ENCODE measurements around the gene PROSER2. TPM values are rescaled to one million over a fixed set of nuclear protein-coding genes. Genes with fewer than 3 reads are reported as not detected.
A peak's percentile ranks its signal among the peaks of the same experiment; 100 is the strongest.

PROSER2 gene
- total and polyA plus RNA-seq, 9 of the 15 experiments (the other 6 are each of a cell fraction or from before 2014, with no cell fraction given) = 0.62 to 14.8 (median 2.9) TPM

DNA sequence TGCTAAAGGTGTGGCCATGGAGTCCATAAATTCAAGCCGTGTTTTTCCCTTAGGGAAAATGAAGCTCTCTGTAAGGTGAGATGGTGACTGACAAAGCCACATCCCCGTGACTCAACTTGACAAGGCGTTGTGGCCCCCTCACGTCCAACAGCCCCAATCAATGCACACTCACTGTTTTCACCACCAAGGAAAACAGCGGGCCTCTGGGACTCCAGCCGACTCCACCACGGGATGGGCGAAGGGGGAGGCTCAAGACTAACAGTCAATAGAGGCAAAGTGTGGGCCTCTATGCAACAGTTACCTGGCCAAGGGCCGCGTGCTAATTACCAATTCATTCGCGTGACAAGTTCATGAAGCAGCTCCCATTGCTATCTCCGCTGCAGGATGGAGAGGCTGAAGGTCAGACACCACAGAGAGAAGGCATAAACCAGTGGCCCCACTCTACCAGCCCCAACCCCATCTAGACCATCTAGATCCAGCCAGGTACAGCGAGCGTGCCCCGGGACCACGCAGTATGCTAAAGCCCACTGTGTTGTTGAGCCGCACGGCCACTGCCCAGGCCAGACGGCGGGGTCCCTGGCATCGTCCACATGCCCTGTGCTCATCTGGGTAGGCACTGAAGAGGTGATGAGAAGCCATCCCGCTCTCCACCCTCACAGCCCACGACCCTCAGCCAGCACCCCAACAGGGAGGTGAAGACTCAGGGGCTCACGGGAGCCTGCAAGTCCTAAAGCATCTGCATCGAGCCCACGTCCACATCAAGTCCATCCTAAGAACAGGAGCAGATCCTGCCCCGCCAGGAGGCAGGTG, 76.1 kb downstream of the PROSER2 start (continued):
- TF ChIP-seq, protein P1, sequence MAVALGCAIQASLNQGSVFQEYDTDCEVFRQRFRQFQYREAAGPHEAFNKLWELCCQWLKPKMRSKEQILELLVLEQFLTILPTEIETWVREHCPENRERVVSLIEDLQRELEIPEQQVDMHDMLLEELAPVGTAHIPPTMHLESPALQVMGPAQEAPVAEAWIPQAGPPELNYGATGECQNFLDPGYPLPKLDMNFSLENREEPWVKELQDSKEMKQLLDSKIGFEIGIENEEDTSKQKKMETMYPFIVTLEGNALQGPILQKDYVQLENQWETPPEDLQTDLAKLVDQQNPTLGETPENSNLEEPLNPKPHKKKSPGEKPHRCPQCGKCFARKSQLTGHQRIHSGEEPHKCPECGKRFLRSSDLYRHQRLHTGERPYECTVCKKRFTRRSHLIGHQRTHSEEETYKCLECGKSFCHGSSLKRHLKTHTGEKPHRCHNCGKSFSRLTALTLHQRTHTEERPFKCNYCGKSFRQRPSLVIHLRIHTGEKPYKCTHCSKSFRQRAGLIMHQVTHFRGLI (CRISPR knock-in tag; IDR thresholded peaks at IDR 0.05) = no peak
- no peak for TF ChIP-seq ZNF184 (CRISPR knock-in tag; IDR thresholded peaks at IDR 0.05)
- no peak for TF ChIP-seq ZNF445 (CRISPR knock-in tag; IDR thresholded peaks at IDR 0.05; ENCODE audit: low read depth)
- TF ChIP-seq BRD4 (IDR thresholded peaks at IDR 0.05) = peak; percentile 25; the same call in 1 of the 2 replicates
- TF ChIP-seq, protein P2, sequence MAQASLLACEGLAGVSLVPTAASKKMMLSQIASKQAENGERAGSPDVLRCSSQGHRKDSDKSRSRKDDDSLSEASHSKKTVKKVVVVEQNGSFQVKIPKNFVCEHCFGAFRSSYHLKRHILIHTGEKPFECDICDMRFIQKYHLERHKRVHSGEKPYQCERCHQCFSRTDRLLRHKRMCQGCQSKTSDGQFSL (CRISPR knock-in tag; IDR thresholded peaks at IDR 0.05) = no peak
- TF ChIP-seq, protein P2 (tag; IDR thresholded peaks at IDR 0.05) = peak in 1 of 2 experiments; percentile 39; a peak in 1 of 4 replicates
- TF ChIP-seq NR4A1 (CRISPR knock-in tag; IDR thresholded peaks at IDR 0.05) = no peak
- TF ChIP-seq NR4A1 (tag; IDR thresholded peaks at IDR 0.05) = 0 out of 2 replicates have a peak, but pooled peaks have one; percentile 15
- 0 out of 2 replicates have a peak, but pooled peaks have one; percentile 4 for TF ChIP-seq ZNF583 (CRISPR knock-in tag; IDR thresholded peaks at IDR 0.05)
- peak; percentile 59; the same call in 1 of the 2 replicates for TF ChIP-seq MECOM (CRISPR knock-in tag; IDR thresholded peaks at IDR 0.05)
- TF ChIP-seq, protein P3, sequence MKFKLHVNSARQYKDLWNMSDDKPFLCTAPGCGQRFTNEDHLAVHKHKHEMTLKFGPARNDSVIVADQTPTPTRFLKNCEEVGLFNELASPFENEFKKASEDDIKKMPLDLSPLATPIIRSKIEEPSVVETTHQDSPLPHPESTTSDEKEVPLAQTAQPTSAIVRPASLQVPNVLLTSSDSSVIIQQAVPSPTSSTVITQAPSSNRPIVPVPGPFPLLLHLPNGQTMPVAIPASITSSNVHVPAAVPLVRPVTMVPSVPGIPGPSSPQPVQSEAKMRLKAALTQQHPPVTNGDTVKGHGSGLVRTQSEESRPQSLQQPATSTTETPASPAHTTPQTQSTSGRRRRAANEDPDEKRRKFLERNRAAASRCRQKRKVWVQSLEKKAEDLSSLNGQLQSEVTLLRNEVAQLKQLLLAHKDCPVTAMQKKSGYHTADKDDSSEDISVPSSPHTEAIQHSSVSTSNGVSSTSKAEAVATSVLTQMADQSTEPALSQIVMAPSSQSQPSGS (CRISPR knock-in tag; IDR thresholded peaks at IDR 0.05) = no peak
- TF ChIP-seq, protein P4, sequence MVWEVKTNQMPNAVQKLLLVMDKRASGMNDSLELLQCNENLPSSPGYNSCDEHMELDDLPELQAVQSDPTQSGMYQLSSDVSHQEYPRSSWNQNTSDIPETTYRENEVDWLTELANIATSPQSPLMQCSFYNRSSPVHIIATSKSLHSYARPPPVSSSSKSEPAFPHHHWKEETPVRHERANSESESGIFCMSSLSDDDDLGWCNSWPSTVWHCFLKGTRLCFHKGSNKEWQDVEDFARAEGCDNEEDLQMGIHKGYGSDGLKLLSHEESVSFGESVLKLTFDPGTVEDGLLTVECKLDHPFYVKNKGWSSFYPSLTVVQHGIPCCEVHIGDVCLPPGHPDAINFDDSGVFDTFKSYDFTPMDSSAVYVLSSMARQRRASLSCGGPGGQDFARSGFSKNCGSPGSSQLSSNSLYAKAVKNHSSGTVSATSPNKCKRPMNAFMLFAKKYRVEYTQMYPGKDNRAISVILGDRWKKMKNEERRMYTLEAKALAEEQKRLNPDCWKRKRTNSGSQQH (CRISPR knock-in tag; IDR thresholded peaks at IDR 0.05) = 0 out of 2 replicates have a peak, but pooled peaks have one; percentile 11
- TF ChIP-seq, protein P5, sequence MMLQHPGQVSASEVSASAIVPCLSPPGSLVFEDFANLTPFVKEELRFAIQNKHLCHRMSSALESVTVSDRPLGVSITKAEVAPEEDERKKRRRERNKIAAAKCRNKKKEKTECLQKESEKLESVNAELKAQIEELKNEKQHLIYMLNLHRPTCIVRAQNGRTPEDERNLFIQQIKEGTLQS (IDR thresholded peaks at IDR 0.05) = no peak
- TF ChIP-seq, protein P5 (CRISPR knock-in tag; conservative IDR thresholded peaks at IDR 0.05) = no peak
- TF ChIP-seq SREBF2 (CRISPR knock-in tag; IDR thresholded peaks at IDR 0.05) = no peak
- TF ChIP-seq, protein P6, sequence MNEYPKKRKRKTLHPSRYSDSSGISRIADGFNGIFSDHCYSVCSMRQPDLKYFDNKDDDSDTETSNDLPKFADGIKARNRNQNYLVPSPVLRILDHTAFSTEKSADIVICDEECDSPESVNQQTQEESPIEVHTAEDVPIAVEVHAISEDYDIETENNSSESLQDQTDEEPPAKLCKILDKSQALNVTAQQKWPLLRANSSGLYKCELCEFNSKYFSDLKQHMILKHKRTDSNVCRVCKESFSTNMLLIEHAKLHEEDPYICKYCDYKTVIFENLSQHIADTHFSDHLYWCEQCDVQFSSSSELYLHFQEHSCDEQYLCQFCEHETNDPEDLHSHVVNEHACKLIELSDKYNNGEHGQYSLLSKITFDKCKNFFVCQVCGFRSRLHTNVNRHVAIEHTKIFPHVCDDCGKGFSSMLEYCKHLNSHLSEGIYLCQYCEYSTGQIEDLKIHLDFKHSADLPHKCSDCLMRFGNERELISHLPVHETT (CRISPR knock-in tag; conservative IDR thresholded peaks at IDR 0.05 in 1 of 2, IDR thresholded peaks at IDR 0.05 in 1 of 2) = 0 out of 4 replicates have a peak, but pooled peaks of 1 of the 2 experiments have one; percentile 65
- TF ChIP-seq ZC3H4 (CRISPR knock-in tag; IDR thresholded peaks at IDR 0.05; ENCODE audit: borderline replicate concordance) = peak; percentile 66; the same call in 1 of the 2 replicates
- TF ChIP-seq BRCA1 (IDR thresholded peaks at IDR 0.05) = no peak
- 0 out of 2 replicates have a peak, but pooled peaks have one; percentile 71 for TF ChIP-seq BRCA1 (CRISPR knock-in tag; IDR thresholded peaks at IDR 0.05)
